DOHH2 (cell line): ENCODE results near the gene SCG5.

Experiments
- CTCF ChIP-seq: fragments of 200-600 bp; sonication (generic); IDR thresholded peaks from one replicate; pipeline ENCODE4 v1.5.1; 2014; ENCODE audit warnings: antibody characterized with exemption, mild to moderate bottlenecking, low read depth, low read length; ENCODE audit not compliant: poor library complexity, severe bottlenecking
- EZH2phosphoT487 ChIP-seq: fragments of 200-600 bp; sonication (generic); IDR thresholded peaks from 2 replicates; pipeline ENCODE4 v1.6.1; 2017; ENCODE audit warnings: borderline replicate concordance, mild to moderate bottlenecking, antibody characterized with exemption, low read length, moderate library complexity, mixed read lengths

- TF ChIP-seq CTCF = no peak
- TF ChIP-seq EZH2phosphoT487 = no peak
Measured at GRCh38 chr15:32685576-32685975, 44.1 kb downstream of the SCG5 start.
